Neuron (in vitro differentiated cells): ENCODE results near the gene USB1.
A peak's percentile ranks its signal among the peaks of the same experiment; 100 is the strongest.

Experiments used
- H2AFZ ChIP-seq: one replicate; pipeline ENCODE4 v1.6.1; 2013; ENCODE audit warnings: low read depth, mild to moderate bottlenecking, inconsistent platforms, low read length, moderate library complexity
- H3K27me3 ChIP-seq: one replicate; pipeline ENCODE4 v1.6.1; 2013; ENCODE audit warnings: low read length; ENCODE audit not compliant: insufficient read depth
- H3K36me3 ChIP-seq: one replicate; pipeline ENCODE4 v1.6.1; 2013; ENCODE audit warnings: low read length; ENCODE audit not compliant: insufficient read depth
- H3K4me1 ChIP-seq: one replicate; pipeline ENCODE4 v1.6.1; 2013; ENCODE audit warnings: low read length; ENCODE audit not compliant: insufficient read depth
- H3K4me3 ChIP-seq: 2 replicates; pipeline ENCODE4 v1.5.1; 2013; ENCODE audit warnings: mild to moderate bottlenecking, low read length, moderate library complexity
- H3K9me3 ChIP-seq: one replicate; pipeline ENCODE4 v1.6.1; 2013; ENCODE audit warnings: low read length

USB1 gene

DNA sequence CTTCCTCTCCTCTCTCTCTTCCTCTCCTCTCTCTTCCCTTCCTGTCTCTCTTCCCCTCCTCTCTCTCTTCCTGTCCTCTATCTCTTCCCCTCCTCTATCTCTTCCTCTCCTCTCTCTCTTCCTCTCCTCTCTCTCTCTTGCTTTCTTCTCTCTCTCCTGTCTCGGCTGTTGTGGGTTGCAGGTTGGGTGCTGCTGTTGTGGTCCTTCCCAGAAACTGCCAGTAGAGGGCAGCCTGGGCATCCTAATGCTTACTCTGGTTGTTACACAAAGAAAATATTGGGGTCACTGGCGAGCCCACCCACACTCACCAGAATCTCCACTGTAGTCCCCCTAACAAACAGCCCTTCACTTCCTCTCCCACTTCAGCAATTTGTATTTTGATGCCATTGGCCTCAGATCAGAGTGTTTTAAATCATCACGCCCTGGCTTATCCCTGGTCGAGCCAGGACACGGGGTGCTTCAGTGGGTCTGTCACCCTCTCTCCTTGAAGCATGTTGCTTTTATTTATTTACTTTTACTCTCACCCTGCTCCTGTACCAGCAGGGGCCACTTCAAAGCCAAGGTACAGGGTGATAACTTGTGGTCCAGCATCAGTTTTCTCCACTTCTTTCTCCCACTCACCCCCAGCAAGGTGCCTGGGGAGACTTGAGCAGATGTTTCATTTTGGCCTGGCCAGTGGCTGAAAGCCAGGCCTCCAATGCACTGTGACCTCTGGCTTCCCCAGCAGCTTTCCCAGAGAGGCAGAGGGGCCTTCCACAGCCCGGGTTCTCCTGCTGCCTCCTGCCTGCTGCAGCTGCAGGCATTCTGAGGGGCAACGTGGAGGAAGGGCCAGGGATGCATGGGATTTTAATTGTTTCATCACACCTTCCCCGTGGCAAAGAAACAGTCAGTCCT, 19.7 kb downstream of the USB1 start:
- peaks cover 11% of the 10 kb centered on the region for H3K36me3 ChIP-seq
- peaks cover 23% of the 10 kb centered on the region for H3K4me1 ChIP-seq
- H2AFZ ChIP-seq: no peak overlapping the region
- no peaks in the 10 kb centered on the region for H3K9me3 ChIP-seq
- no peak overlapping the region for H3K4me3 ChIP-seq
- H3K27me3 ChIP-seq: no peaks in the 10 kb centered on the region

DNA sequence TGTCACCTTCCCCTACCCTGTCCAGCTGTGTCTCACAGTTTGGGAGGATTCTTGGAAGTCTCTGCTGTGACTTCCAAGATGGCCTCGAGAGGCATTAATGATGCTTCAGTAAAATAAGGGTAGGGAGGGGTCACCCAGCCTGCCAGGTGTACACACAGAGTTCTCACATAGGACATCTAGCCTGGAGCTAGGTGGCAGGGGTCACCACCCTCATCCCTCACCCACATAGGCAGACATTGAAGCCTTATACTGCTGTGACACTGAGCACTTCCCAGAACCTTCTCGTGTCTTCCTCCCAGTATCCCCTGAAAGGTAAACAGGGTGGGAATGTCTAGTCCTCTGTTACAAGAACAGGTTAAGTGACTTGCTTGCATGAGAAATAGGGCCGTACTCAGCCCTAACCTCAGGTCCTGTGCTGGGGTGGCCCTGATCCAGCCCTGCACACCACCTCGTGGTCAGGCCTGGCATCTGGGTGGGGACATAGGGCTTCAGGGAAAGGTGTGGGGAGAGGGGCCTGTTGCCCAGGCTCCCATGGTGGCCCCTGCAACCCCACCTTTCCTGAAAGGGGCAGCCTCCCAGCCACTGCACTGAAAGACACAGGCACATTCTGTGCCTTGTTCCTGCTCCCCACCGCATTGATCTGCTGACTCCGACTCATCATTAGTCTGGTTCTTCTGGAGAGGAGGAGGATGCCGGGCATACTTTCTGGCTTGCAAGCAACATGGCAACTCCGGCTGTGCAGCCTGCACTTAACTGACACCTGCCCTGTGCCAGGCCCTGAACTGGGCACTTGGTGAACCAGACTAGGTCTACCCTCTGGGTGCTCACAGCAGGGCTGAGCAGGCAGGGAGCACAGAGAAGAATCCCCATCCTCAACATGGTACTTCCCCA, 20.7 kb downstream of the USB1 start:
- Histone ChIP-seq H3K4me3 (no peak overlapping the region), H3K9me3 (no peaks in the 10 kb centered on the region), H3K27me3 (no peaks in the 10 kb centered on the region)

GRCh38 chr16:58022601-58023371, 21.6 kb downstream of the USB1 start:
- H3K4me3 ChIP-seq: no peak overlapping the region
- H3K9me3 ChIP-seq: no peaks in the 10 kb centered on the region
- peaks cover 32% of the 10 kb centered on the region for H3K4me1 ChIP-seq
- no peak overlapping the region for H2AFZ ChIP-seq
- H3K36me3 ChIP-seq: peaks cover 11% of the 10 kb centered on the region
- H3K27me3 ChIP-seq: no peaks in the 10 kb centered on the region

More for the DNA sequence above, 20.7 kb downstream of the USB1 start:
- Histone ChIP-seq H3K4me1 (peaks cover 24% of the 10 kb centered on the region), H2AFZ (no peak overlapping the region), H3K36me3 (peaks cover 11% of the 10 kb centered on the region)

DNA sequence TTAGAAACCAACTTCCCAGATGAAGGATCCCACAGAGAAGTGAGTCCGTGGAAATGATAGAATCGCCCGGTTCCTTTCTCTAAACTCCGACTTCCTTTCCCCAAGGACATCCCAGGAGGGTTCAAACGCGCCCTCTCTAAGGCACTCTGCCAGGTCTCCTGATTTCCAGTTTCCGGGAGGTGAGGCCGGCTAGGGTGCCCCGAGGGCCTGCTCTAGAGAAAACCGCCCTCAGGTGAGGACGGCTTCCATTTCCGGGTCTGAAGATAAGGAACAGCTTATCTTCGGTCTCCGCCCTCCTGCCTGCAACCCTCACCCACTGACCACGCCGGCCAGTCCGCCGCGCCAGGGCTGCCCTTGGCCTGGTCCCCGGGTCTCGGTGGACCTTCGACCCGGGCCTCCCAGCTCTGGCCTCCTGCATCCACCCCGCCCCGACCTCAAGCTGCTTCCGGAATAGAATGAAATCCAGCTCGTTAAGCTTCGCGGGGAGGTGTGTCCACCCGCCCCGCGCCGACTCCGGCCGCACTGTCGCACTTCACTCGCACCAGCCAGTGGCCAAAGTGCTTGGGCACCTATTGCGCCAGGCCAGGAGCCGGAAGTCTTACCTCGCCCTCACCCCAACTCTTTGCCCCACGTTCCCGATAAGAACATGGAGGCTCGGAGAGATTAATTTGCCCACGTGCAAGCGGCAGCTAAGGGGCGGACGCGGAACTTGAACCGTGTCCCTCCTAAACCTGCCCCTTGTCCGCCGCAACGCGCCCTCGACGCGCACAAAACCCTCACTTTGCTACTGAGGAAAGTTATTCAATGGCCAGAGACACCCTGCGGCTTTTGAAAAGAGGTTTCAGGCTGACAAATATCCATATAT, 23.5 kb downstream of the USB1 start:
- Histone ChIP-seq H3K27me3 (no peaks in the 10 kb centered on the region), H3K4me3 (peak overlapping the region; percentile 96), H2AFZ (peak overlapping the region; percentile 73), H3K36me3 (peaks cover under 1% of the 10 kb centered on the region), H3K9me3 (no peaks in the 10 kb centered on the region), H3K4me1 (peaks cover 40% of the 10 kb centered on the region)

DNA sequence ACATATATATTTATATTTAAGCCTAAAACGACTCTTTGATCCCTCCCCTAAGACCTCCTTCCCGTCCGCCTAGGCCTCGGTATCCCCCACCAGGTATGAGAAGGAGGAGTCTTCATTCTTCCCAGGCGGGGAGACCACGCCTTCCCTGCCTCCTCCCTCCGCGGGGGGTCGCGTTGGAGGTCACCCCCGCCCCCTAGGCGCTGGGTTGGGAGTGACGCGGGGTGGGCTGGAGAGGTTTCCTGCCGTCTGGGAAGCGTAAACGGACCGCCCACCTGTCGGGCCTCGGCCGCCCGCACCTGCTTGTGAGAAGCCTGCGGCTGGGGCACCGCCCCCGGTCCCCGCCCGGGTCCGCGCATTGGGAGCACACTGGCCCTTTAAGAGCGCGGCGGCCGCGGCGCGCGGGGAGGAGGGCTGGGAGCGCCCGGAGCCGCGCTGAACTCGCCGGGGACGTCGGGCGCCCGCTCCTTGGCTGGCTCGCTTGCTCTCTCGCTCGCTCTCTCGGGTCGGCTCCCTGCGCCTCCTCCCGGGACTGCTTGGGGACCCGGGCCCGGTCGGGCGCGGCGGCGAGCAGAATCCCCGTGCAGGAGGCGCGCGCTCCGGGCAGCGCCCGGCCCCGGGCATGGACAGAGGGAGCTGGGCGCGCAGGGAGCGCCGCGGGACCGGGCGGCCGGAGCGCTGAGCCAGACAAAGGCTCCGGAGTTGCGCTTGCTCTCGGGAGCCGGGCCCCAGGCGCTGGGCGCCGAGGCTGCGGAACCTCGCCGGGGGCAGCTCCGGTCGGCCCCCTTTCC, 24.3 kb downstream of the USB1 start, which contains the start of gene MMP15:
Gene MMP15 (plus strand): TSS at position 404 of the 788 bp plus-strand sequence. CDS start 597 bp downstream, outside the sequence.
- Histone ChIP-seq H3K4me3 (peak within 1 kb of the TSS; percentile 96), H3K4me1 (peaks cover 40% of the 10 kb centered on the region), H3K9me3 (no peaks in the 10 kb centered on the region), H2AFZ (peak within 1 kb of the TSS; percentile 73), H3K36me3 (no peaks in the 10 kb centered on the region), H3K27me3 (no peaks in the 10 kb centered on the region)

GRCh38 chr16:58026139-58026704, 25.0 kb downstream of the USB1 start:
- peak overlapping the region; percentile 73 for H2AFZ ChIP-seq
- H3K4me3 ChIP-seq: peak overlapping the region; percentile 96
- no peaks in the 10 kb centered on the region for H3K9me3 ChIP-seq
- peaks cover 34% of the 10 kb centered on the region for H3K4me1 ChIP-seq
- no peaks in the 10 kb centered on the region for H3K36me3 ChIP-seq
- H3K27me3 ChIP-seq: no peaks in the 10 kb centered on the region

DNA sequence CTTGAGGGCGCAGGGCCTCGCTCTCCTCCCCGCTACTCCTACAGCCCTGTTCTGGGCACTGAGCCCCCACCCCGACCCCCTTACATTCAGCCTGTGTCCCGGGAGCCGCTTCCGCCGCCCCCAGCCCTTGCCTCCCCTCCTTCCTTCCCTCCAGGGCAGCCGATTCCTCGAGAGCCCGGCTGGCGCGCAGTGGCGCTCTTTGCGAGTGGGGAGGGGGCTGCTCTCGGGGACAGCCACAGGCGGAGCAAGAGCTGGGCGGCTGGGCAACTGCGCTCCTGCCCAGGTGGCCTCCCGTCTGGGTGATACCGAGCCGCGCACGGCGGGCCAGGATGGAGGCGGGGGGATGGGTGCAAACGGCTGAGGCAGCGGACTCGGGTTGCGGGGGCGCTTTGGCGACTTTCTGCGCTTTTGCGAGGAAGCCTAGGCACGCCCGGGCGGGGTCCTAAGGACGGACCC, 25.5 kb downstream of the USB1 start:
- no peaks in the 10 kb centered on the region for H3K36me3 ChIP-seq
- no peaks in the 10 kb centered on the region for H3K27me3 ChIP-seq
- peak overlapping the region; percentile 73 for H2AFZ ChIP-seq
- no peaks in the 10 kb centered on the region for H3K9me3 ChIP-seq
- H3K4me1 ChIP-seq: peaks cover 30% of the 10 kb centered on the region
- peak overlapping the region; percentile 96 for H3K4me3 ChIP-seq

GRCh38 chr16:58027161-58027915, 26.1 kb downstream of the USB1 start:
- Histone ChIP-seq H3K9me3 (no peaks in the 10 kb centered on the region), H3K4me1 (peaks cover 28% of the 10 kb centered on the region), H3K4me3 (peak overlapping the region; percentile 96), H3K27me3 (no peaks in the 10 kb centered on the region), H3K36me3 (no peaks in the 10 kb centered on the region), H2AFZ (peak overlapping the region; percentile 40)

GRCh38 chr16:58027916-58028455, 26.8 kb downstream of the USB1 start:
- Histone ChIP-seq H3K36me3 (no peaks in the 10 kb centered on the region), H3K9me3 (no peaks in the 10 kb centered on the region), H3K4me3 (no peak overlapping the region), H2AFZ (no peak overlapping the region), H3K4me1 (peaks cover 29% of the 10 kb centered on the region), H3K27me3 (no peaks in the 10 kb centered on the region)

DNA sequence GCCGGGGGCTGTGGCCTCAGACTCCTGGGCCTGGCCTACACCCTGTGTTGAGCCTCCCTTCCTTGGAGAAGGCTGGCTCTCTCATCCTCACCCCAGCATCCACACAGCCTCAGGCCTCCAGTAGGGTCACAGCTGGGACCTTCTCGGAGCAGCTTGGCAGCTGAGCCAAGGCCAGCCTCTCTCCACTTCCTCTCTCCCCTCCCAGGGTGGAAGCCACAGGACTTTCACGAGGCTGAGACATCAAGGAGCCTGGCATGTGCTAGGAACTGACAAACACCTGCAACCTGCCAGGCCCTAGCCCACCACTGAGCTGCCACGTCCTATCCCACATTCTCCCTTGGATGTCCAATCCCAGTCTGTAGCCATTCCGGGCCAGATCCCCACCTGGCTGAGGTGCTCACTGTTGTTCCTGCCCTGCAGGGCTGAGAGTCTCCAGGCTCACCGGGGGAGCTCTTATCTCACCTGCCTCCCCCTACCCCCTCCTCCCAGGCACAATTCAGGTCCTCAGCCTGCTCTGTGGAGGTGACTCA, 27.4 kb downstream of the USB1 start:
- no peak overlapping the region for H3K4me3 ChIP-seq
- peaks cover 29% of the 10 kb centered on the region for H3K4me1 ChIP-seq
- H3K27me3 ChIP-seq: no peaks in the 10 kb centered on the region
- no peak overlapping the region for H2AFZ ChIP-seq
- no peaks in the 10 kb centered on the region for H3K9me3 ChIP-seq
- no peaks in the 10 kb centered on the region for H3K36me3 ChIP-seq
